Uterus (tissue), 2 donors: ENCODE results near the gene CNTN6.

ENCODE experiments used
- POLR2A ChIP-seq, 2 donors: fragments of 450-650 bp; IDR thresholded peaks; one replicate each; pipeline ENCODE4 v1.6.1; 2016; ENCODE audit warnings: antibody characterized with exemption in 2 of 2, mild to moderate bottlenecking in 1 of 2, moderate library complexity in 1 of 2
- TF ChIP-seq, protein P1 (sequence below), 4 experiments: fragments of 200-600 bp in 2 of 4; fragments of 450-650 bp in 2 of 4; sonication (generic) in 2 of 4; IDR thresholded peaks; one replicate each; pipeline ENCODE4 v1.5.1; 2016 to 2019; ENCODE audit warnings: antibody characterized with exemption in 4 of 4, mild to moderate bottlenecking in 2 of 4, moderate library complexity in 1 of 4

DNA sequence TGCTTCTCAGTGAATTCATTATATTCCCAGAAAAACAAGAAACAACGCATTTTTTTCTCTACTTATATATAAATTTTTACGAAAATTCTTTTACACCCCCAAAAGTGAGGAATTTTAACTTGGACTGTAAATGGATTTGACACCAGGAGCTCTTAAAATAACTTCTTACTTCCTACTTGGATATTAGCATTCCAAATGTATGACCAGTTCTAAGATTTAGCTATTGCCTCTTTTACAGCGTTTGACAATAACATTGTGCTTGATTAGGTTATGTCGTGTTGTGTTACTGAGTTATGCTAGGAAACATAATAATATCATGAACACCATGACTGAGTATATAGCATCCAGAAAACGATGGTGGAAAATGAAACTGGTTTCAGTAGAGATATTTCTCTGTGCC is 177.0 kb downstream of the CNTN6 start:
- TF ChIP-seq, protein P1, sequence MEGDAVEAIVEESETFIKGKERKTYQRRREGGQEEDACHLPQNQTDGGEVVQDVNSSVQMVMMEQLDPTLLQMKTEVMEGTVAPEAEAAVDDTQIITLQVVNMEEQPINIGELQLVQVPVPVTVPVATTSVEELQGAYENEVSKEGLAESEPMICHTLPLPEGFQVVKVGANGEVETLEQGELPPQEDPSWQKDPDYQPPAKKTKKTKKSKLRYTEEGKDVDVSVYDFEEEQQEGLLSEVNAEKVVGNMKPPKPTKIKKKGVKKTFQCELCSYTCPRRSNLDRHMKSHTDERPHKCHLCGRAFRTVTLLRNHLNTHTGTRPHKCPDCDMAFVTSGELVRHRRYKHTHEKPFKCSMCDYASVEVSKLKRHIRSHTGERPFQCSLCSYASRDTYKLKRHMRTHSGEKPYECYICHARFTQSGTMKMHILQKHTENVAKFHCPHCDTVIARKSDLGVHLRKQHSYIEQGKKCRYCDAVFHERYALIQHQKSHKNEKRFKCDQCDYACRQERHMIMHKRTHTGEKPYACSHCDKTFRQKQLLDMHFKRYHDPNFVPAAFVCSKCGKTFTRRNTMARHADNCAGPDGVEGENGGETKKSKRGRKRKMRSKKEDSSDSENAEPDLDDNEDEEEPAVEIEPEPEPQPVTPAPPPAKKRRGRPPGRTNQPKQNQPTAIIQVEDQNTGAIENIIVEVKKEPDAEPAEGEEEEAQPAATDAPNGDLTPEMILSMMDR (IDR thresholded peaks at IDR 0.05), result no peak
- TF ChIP-seq POLR2A (IDR thresholded peaks at IDR 0.05), result no peak
